Activated CD8-positive, alpha-beta memory T cell treated with anti-CD3 and anti-CD28 coated beads, Interleukin-2, amount 50 U/mL, for 4 hours (primary cell): ENCODE results near the gene TNFAIP8L2.

Experiments
- DNase-seq: peaks from one replicate; pipeline ENCODE4 v3.0.0-alpha.2; 2020

Gene TNFAIP8L2

GRCh38 chr1:151156515-151156819 is at the start of gene TNFAIP8L2:
TSS of gene TNFAIP8L2 (plus strand) at chr1:151156649. CDS start at chr1:151158698, 2,049 bp downstream.
- peak; percentile 75 for DNase-seq

GRCh38 chr1:151106894-151107293 is 49.6 kb upstream of the TNFAIP8L2 start:
- no peak for DNase-seq

GRCh38 chr1:151108331-151108730 is 48.1 kb upstream of the TNFAIP8L2 start:
- no peak for DNase-seq

- DNase-seq: no peak
These were observed 42.6 kb upstream of the TNFAIP8L2 start for GRCh38 chr1:151113877-151114276.

GRCh38 chr1:151124763-151125403 is 31.6 kb upstream of the TNFAIP8L2 start:
- no peak for DNase-seq

- no peak for DNase-seq
These were observed 27.6 kb upstream of the TNFAIP8L2 start for GRCh38 chr1:151128800-151129199.

GRCh38 chr1:151130987-151131586 is 25.4 kb upstream of the TNFAIP8L2 start:
- peak; percentile 81 for DNase-seq

GRCh38 chr1:151131701-151132334 is 24.6 kb upstream of the TNFAIP8L2 start:
- DNase-seq: no peak

GRCh38 chr1:151132335-151133017 is 24.0 kb upstream of the TNFAIP8L2 start:
- DNase-seq: no peak

- no peak for DNase-seq
These were observed 23.2 kb upstream of the TNFAIP8L2 start for GRCh38 chr1:151133018-151133806.

- no peak for DNase-seq
These were observed 22.1 kb upstream of the TNFAIP8L2 start for GRCh38 chr1:151134396-151134795.

- no peak for DNase-seq
These were observed 21.5 kb upstream of the TNFAIP8L2 start for GRCh38 chr1:151134991-151135390.

GRCh38 chr1:151135433-151136385 is 20.7 kb upstream of the TNFAIP8L2 start:
- no peak for DNase-seq

- DNase-seq: no peak
These were observed 18.7 kb upstream of the TNFAIP8L2 start for GRCh38 chr1:151137789-151138188.

GRCh38 chr1:151142411-151143056 is 13.9 kb upstream of the TNFAIP8L2 start:
- no peak for DNase-seq

- no peak for DNase-seq
These were observed 13.4 kb upstream of the TNFAIP8L2 start for GRCh38 chr1:151143057-151143435.

- no peak for DNase-seq
These were observed 12.5 kb upstream of the TNFAIP8L2 start for GRCh38 chr1:151143986-151144385.

- no peak for DNase-seq
These were observed 11.8 kb upstream of the TNFAIP8L2 start for GRCh38 chr1:151144474-151145303.

- DNase-seq: no peak
These were observed 11.0 kb upstream of the TNFAIP8L2 start for GRCh38 chr1:151145304-151146071.

GRCh38 chr1:151146072-151146411 is 10.4 kb upstream of the TNFAIP8L2 start:
- no peak for DNase-seq
